Suprapubic skin (tissue), 4 donors: Measurements from ENCODE around the gene PKLR.

ENCODE experiments used
- EP300 ChIP-seq: sonication (generic); formaldehyde crosslinking; IDR thresholded peaks from one replicate; pipeline ENCODE4 v1.6.1; 2017; ENCODE audit warnings: antibody characterized with exemption
- POLR2AphosphoS5 ChIP-seq, 3 donors: sonication (generic); formaldehyde crosslinking; IDR thresholded peaks; one replicate each; pipeline ENCODE4 v1.6.1; 2017; ENCODE audit warnings: antibody characterized with exemption in 3 of 3
- TF ChIP-seq, protein P1 (sequence below), 2 donors: fragments of 200-600 bp in 1 of 2; fragments of 450-650 bp in 1 of 2; sonication (generic) in 1 of 2; IDR thresholded peaks; one replicate each; pipeline ENCODE4 v1.5.1; 2016 to 2019; ENCODE audit warnings: antibody characterized with exemption in 2 of 2, mild to moderate bottlenecking in 1 of 2, moderate library complexity in 1 of 2

DNA sequence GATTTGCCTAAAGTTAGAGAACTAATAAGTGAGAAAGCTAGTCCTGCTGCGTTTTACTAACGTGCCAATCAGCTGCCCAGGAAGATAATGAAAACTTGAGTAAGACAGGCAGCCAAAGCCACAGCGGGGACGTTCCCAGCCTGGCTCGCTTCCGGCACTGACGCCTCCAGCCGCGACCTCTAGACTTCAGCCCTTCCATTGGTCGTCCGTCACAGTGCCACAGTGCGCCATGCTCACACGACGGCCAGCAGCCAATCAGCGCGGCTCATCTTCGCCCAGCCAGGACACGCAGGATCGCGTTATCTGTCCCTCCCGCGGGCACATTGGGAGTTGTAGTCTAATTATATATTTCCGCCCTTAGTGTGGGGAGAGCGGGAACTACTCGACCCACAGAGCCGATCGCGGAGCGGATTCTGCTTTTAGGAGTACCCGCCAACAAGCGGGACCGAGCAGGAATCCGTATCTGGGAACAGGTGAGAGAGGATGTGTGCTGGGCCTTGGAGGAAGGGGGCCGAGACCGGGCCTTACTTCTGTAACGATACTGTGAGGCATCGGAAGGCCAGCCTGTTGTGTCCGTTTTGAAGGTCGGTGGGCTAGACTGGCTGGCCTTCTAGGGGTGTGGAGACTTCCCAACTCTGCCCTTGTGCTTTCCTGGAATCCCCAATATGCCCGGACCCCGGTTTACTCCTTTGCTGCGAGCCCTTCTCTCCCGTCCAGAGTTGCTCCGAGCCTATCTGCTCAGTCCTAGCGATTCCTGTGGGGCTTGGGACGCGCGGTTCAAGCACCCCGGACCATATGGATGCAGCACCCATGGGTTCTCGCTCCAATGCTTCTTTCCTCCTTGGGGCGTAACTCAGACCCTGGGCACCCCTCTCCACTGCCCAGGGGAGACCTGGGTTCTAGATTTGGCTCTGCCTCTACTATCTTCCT lies 7.5 kb upstream of the PKLR start, which contains the start of gene FDPS:
- TF ChIP-seq, protein P1, sequence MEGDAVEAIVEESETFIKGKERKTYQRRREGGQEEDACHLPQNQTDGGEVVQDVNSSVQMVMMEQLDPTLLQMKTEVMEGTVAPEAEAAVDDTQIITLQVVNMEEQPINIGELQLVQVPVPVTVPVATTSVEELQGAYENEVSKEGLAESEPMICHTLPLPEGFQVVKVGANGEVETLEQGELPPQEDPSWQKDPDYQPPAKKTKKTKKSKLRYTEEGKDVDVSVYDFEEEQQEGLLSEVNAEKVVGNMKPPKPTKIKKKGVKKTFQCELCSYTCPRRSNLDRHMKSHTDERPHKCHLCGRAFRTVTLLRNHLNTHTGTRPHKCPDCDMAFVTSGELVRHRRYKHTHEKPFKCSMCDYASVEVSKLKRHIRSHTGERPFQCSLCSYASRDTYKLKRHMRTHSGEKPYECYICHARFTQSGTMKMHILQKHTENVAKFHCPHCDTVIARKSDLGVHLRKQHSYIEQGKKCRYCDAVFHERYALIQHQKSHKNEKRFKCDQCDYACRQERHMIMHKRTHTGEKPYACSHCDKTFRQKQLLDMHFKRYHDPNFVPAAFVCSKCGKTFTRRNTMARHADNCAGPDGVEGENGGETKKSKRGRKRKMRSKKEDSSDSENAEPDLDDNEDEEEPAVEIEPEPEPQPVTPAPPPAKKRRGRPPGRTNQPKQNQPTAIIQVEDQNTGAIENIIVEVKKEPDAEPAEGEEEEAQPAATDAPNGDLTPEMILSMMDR (IDR thresholded peaks at IDR 0.05) = no peak
- no peak for TF ChIP-seq EP300
- TF ChIP-seq POLR2AphosphoS5 (IDR thresholded peaks at IDR 0.05) = peak in 2 of 3 donors; percentile 33 to 85
